ENCODE results near the gene PDE5A.

PDE5A gene

GRCh38 chr4:119525005-119525749 lies 103.4 kb downstream of the PDE5A start:
- no peaks in the 10 kb centered on the region for H3K9me2 ChIP-seq (replicated peaks; ENCODE audit: insufficient read depth, low read length)
- H3K9ac ChIP-seq (ENCODE audit: low read length): no peak overlapping the region
- no peaks in the 10 kb centered on the region for H3K27me3 ChIP-seq (replicated peaks; ENCODE audit: insufficient read depth, low read length)
- no peak overlapping the region for H3K4me3 ChIP-seq (ENCODE audit: low read length)
- no peak for TF ChIP-seq EZH2phosphoT487 (IDR thresholded peaks at IDR 0.05; ENCODE audit: low read length)
- no peak for TF ChIP-seq EZH2 (optimal IDR thresholded peaks at IDR 0.05; ENCODE audit: low read depth, low read length)
- no peak overlapping the region for H2AFZ ChIP-seq (ENCODE audit: low read length)
- no peak overlapping the region for H3K4me2 ChIP-seq (ENCODE audit: low read depth, low read length)
- H4K20me1 ChIP-seq (ENCODE audit: insufficient read depth, low read length): no peaks in the 10 kb centered on the region
- no peaks in the 10 kb centered on the region for H3K36me3 ChIP-seq (replicated peaks; ENCODE audit: insufficient read depth, low read length)
- H3K27ac ChIP-seq (ENCODE audit: low read length): no peak overlapping the region
- H3K9me3 ChIP-seq (replicated peaks; ENCODE audit: insufficient read depth, low read length): no peaks in the 10 kb centered on the region
- no peaks in the 10 kb centered on the region for H3K4me1 ChIP-seq (ENCODE audit: low read length)
- H3K79me2 ChIP-seq (ENCODE audit: low read length): no peaks in the 10 kb centered on the region
- no peak for DNase-seq
- H3F3A ChIP-seq (ENCODE audit: insufficient read depth, low read length): no peaks in the 10 kb centered on the region

DNA sequence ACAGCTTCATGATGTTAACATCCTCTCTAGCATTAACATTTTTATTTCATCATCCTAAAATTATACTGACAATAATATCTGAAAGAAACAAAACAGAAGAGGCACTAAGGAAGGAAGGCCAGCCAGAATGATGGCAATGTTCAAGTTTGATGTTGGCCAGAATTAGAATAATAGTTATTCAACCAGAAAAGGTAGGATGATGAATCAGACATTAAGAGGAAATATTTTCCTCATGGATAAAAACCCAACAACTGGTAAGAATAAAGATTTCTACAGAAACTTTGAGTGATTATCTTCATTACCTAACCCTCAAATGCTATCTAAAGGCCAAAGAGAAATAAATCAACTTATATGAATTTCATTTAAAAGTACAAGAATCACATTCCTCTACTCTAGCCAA lies 105.2 kb downstream of the PDE5A start:
- Histone ChIP-seq H3K36me3 (replicated peaks; ENCODE audit: insufficient read depth, low read length) (no peaks in the 10 kb centered on the region), H3K9me3 (replicated peaks; ENCODE audit: insufficient read depth, low read length) (no peaks in the 10 kb centered on the region), H3K9me2 (replicated peaks; ENCODE audit: insufficient read depth, low read length) (no peaks in the 10 kb centered on the region), H3F3A (ENCODE audit: insufficient read depth, low read length) (no peaks in the 10 kb centered on the region), H3K9ac (ENCODE audit: low read length) (no peak overlapping the region), H3K4me1 (ENCODE audit: low read length) (no peaks in the 10 kb centered on the region), H3K4me2 (ENCODE audit: low read depth, low read length) (no peak overlapping the region), H4K20me1 (ENCODE audit: insufficient read depth, low read length) (no peaks in the 10 kb centered on the region), H3K27me3 (replicated peaks; ENCODE audit: insufficient read depth, low read length) (no peaks in the 10 kb centered on the region), H3K4me3 (ENCODE audit: low read length) (no peak overlapping the region), H3K27ac (ENCODE audit: low read length) (no peak overlapping the region), H2AFZ (ENCODE audit: low read length) (no peak overlapping the region), H3K79me2 (ENCODE audit: low read length) (no peaks in the 10 kb centered on the region)
- no peak for DNase-seq
- no peak for TF ChIP-seq EZH2phosphoT487 (IDR thresholded peaks at IDR 0.05; ENCODE audit: low read length)

DNA sequence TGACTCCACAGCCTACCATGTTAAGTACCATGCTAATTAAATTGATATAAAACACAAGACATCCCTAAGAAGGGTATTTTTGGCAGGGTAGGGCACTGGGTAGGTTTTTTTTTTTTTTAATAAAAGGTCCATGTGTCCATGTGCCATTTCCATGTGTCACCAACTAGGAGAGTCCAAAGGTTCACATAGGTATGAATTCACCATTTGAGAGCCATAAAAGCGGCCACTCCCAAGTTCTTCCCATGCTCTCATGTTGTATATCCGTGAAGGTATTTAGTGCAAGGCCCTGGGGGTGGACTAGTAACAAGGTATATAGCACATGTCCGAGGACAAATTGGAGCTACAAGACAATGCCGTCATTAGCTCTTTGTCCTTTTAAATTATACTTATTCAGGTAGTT lies 107.3 kb downstream of the PDE5A start:
- DNase-seq: no peak
- Histone ChIP-seq H3K4me3 (ENCODE audit: low read length) (no peak overlapping the region), H3K27ac (ENCODE audit: low read length) (no peak overlapping the region), H3K79me2 (ENCODE audit: low read length) (no peaks in the 10 kb centered on the region), H3K9me2 (replicated peaks; ENCODE audit: insufficient read depth, low read length) (no peaks in the 10 kb centered on the region), H3K9ac (ENCODE audit: low read length) (no peak overlapping the region), H3K4me2 (ENCODE audit: low read depth, low read length) (no peak overlapping the region), H3K36me3 (replicated peaks; ENCODE audit: insufficient read depth, low read length) (no peaks in the 10 kb centered on the region; the same call in 1 of the 2 replicates), H2AFZ (ENCODE audit: low read length) (no peak overlapping the region), H4K20me1 (ENCODE audit: insufficient read depth, low read length) (no peaks in the 10 kb centered on the region), H3K9me3 (replicated peaks; ENCODE audit: insufficient read depth, low read length) (no peaks in the 10 kb centered on the region), H3F3A (ENCODE audit: insufficient read depth, low read length) (no peaks in the 10 kb centered on the region), H3K4me1 (ENCODE audit: low read length) (no peaks in the 10 kb centered on the region), H3K27me3 (replicated peaks; ENCODE audit: insufficient read depth, low read length) (no peaks in the 10 kb centered on the region)
- TF ChIP-seq, protein P1, sequence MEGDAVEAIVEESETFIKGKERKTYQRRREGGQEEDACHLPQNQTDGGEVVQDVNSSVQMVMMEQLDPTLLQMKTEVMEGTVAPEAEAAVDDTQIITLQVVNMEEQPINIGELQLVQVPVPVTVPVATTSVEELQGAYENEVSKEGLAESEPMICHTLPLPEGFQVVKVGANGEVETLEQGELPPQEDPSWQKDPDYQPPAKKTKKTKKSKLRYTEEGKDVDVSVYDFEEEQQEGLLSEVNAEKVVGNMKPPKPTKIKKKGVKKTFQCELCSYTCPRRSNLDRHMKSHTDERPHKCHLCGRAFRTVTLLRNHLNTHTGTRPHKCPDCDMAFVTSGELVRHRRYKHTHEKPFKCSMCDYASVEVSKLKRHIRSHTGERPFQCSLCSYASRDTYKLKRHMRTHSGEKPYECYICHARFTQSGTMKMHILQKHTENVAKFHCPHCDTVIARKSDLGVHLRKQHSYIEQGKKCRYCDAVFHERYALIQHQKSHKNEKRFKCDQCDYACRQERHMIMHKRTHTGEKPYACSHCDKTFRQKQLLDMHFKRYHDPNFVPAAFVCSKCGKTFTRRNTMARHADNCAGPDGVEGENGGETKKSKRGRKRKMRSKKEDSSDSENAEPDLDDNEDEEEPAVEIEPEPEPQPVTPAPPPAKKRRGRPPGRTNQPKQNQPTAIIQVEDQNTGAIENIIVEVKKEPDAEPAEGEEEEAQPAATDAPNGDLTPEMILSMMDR (IDR thresholded peaks at IDR 0.05; ENCODE audit: low read length): no peak
- no peak for TF ChIP-seq EZH2 (optimal IDR thresholded peaks at IDR 0.05; ENCODE audit: low read depth, low read length)

GRCh38 chr4:119518915-119519410 lies 109.6 kb downstream of the PDE5A start:
- no peak overlapping the region for H3K27ac ChIP-seq (ENCODE audit: low read length)
- H3K9me3 ChIP-seq (replicated peaks; ENCODE audit: insufficient read depth, low read length): no peaks in the 10 kb centered on the region

More at GRCh38 chr4:119518915-119519410, 109.6 kb downstream of the PDE5A start:
- Histone ChIP-seq H3K79me2 (ENCODE audit: low read length) (no peaks in the 10 kb centered on the region), H3F3A (ENCODE audit: insufficient read depth, low read length) (no peaks in the 10 kb centered on the region), H3K9ac (ENCODE audit: low read length) (no peak overlapping the region), H3K4me3 (ENCODE audit: low read length) (no peak overlapping the region), H3K36me3 (replicated peaks; ENCODE audit: insufficient read depth, low read length) (no peaks in the 10 kb centered on the region; the same call in 1 of the 2 replicates), H4K20me1 (ENCODE audit: insufficient read depth, low read length) (no peaks in the 10 kb centered on the region), H3K4me1 (ENCODE audit: low read length) (no peaks in the 10 kb centered on the region), H3K27me3 (replicated peaks; ENCODE audit: insufficient read depth, low read length) (no peaks in the 10 kb centered on the region), H3K9me2 (replicated peaks; ENCODE audit: insufficient read depth, low read length) (no peaks in the 10 kb centered on the region), H2AFZ (ENCODE audit: low read length) (no peak overlapping the region), H3K4me2 (ENCODE audit: low read depth, low read length) (no peak overlapping the region)
- no peak for TF ChIP-seq EZH2 (optimal IDR thresholded peaks at IDR 0.05; ENCODE audit: low read depth, low read length)
- TF ChIP-seq, protein P1 (IDR thresholded peaks at IDR 0.05; ENCODE audit: low read length): no peak
- DNase-seq: no peak

Data from MM.1S (cell line).